Dendritic cell treated with granulocyte-macrophage colony-stimulating factor and Interleukin-4, amounts not matched to agents 40 ng/mL and 50 ng/mL, for 4 days (primary cell): ENCODE results near the gene SLC27A5.
A peak's percentile ranks its signal among the peaks of the same experiment; 100 is the strongest.

Source experiments
- H3K27ac Mint-ChIP-seq: one replicate; pipeline ENCODE4 v1.8.0; 2022; ENCODE audit warnings: mild to moderate bottlenecking, mixed read lengths
- H3K27me3 Mint-ChIP-seq: one replicate; pipeline ENCODE4 v1.8.0; 2022; ENCODE audit warnings: mild to moderate bottlenecking, mixed read lengths
- H3K36me3 Mint-ChIP-seq: one replicate; pipeline ENCODE4 v1.8.0; 2022; ENCODE audit warnings: low read depth, mixed read lengths
- H3K4me1 Mint-ChIP-seq: one replicate; pipeline ENCODE4 v1.8.0; 2022; ENCODE audit warnings: low read depth, mixed read lengths
- H3K4me3 Mint-ChIP-seq: one replicate; pipeline ENCODE4 v1.8.0; 2022; ENCODE audit warnings: mild to moderate bottlenecking, moderate library complexity, mixed read lengths
- H3K9me3 Mint-ChIP-seq: one replicate; pipeline ENCODE4 v1.8.0; 2022; ENCODE audit warnings: mixed read lengths
- intact Hi-C: fragments of 100-400 bp; cut with micrococcal nuclease; formaldehyde crosslinking; loops from one replicate; pipeline ENCODE4 v1.15.0; 2022

The SLC27A5 gene

DNA sequence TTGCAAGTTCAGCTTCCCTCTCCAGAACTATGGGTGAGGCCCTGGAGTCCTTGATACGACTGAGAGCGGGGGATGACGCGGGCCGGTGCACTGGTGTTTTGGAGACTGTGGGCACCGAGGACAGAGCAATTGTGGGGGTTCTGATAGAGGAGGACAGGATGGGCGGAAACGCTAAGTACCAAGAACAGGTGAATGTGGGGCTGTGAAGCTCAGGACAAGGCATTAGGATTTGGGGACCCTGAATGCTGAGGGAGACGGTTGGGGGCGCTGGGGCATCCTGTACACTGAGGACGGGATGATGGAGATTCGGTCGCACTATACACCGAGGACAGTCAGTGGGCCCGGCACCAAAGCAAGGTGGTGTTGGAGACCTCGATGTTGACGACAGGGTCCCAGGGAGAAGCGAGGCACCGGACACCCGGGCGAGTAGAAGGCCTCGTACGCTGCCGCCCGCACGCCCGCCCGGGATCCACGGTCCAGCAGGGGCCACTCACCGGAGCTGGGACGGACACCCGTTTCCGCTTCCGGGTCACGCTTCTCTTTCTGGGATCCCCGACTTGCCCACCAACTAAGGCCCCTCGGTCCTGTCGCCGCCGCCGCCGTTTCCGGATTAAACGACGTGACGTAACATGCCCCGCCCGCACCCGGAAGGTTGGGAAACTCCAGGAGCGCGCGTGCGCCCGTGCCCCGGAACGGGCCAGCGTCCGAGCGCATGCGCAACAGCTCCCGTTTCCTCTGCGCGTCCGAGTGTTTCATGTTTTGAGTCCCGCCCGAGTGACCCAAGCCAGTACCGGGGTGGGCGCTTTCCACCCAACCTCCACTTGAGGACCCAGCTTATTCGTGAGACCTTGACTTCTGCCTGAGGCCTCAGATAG lies 42.9 kb upstream of the SLC27A5 start, which contains the start of gene CHMP2A:
TSS of gene CHMP2A (minus strand) at position 612 of the 875 bp plus-strand sequence. CDS start 893 bp downstream, outside the sequence.
- H3K4me3 Mint-ChIP-seq: peak within 1 kb of the TSS; percentile 94
- intact Hi-C loops: loop anchor here (1.0 kb wide), 1 partner anchor 19 kb away; the partner anchor contains the start of gene MZF1
- H3K27me3 Mint-ChIP-seq: no peaks in the 10 kb centered on the region
- H3K4me1 Mint-ChIP-seq: peaks cover 70% of the 10 kb centered on the region
- H3K9me3 Mint-ChIP-seq: no peaks in the 10 kb centered on the region
- peak within 1 kb of the TSS; percentile 99 for H3K27ac Mint-ChIP-seq
- H3K36me3 Mint-ChIP-seq: peaks cover 98% of the 10 kb centered on the region

DNA sequence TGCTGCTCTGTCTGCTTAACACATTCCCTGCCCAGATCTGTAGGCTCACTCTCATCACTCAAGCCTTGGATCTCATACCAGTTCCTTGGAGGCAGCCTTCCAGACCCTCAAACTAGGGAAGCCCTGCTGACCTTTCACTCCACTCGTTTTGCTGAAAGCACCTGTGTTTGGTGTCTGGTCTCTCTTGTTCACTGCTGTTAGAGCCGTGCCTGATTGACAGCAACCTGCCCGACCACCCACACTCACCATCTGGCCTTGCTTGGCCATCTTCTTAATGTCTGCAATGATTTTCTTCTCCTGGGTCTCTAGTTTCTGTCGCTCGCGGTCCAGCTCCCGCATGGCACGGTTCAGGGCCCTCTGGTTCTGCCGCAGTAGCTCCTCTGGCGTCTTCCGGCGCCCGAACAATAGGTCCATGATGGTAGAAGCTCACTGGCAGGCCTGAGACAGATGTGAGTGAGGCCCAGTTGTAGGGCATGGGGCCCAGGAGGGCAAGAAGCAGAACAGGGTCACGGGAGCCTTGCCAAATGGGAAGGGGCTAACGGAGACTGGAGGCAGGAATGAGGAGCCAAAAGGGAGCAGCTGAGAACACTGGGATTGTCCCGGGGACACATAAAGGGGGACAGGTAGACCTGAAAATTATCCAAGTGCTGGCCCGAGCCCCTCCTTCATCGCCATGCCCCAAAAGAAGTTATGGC lies 42.2 kb upstream of the SLC27A5 start:
- Mint-ChIP-seq H3K4me1 (peaks cover 66% of the 10 kb centered on the region), H3K36me3 (peaks cover 100% of the 10 kb centered on the region), H3K9me3 (no peaks in the 10 kb centered on the region), H3K27me3 (no peaks in the 10 kb centered on the region), H3K27ac (peak overlapping the region; percentile 99), H3K4me3 (peak overlapping the region; percentile 94)
- intact Hi-C loops: no loop called here

DNA sequence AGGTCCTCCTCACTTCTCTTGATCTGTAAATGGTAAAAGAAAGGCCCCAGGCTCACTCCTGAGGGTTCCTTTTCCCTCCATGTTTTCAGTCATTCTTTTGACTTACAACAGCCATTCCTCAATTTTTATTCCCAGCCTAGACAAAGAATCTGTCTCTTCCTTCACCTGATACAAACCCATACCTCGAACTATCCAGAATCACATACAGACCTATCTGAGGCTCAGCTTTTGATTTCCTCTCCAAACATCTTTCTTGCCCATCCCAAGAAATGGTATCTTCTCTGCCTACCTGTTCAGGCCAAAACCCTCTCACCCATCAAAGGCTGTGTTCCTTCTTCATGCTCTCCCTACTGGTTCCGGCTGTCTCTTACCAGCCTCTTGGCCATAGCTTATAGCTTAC lies 40.9 kb upstream of the SLC27A5 start:
- H3K27ac Mint-ChIP-seq: peak overlapping the region; percentile 99
- H3K4me3 Mint-ChIP-seq: no peak overlapping the region
- H3K9me3 Mint-ChIP-seq: no peaks in the 10 kb centered on the region
- H3K27me3 Mint-ChIP-seq: no peaks in the 10 kb centered on the region
- intact Hi-C loops: no loop called here
- H3K36me3 Mint-ChIP-seq: peaks cover 100% of the 10 kb centered on the region
- H3K4me1 Mint-ChIP-seq: peaks cover 70% of the 10 kb centered on the region

DNA sequence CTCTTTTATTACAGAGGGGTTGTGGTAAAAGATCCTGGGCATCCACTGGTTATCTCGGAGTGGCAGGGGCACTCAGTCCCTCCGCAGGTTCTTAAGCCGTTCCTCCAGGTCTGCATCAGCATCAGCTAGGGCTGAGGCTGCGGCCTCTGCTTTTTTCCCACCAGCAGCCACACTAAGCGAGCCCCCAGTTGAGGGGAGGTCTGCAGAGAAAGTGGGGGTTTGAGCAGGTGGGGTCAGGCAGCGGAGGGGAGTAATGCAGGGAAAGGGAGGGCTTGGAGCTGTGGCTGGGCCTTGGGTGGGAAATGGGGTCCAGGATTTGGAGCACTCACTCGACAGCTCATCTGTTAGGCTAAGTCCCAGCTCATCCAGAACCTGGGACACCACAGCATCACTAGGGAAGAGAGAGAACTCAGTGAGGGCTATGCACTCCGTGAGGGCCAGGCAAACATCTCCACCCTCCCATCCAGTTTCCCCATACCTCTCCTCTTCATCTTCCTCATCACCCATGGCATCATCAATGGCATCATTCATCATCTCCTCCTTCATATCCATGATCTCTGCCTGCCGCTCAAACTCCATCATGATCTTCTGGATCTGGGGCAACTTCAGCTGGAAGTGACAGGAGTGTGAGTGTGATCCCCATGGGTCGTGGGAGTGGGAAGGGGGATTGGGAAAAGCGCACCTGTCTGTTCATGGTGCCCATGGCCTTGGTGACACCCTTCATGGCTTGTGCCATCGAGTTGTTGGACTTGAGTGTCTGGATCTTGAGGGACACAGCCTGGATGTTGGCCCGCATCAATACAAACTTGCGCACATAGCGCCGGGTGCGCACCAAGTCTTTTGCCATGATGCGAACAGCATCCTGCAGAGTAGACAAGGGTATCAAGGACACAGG lies 40.0 kb upstream of the SLC27A5 start:
- H3K4me3 Mint-ChIP-seq: no peak overlapping the region

DNA sequence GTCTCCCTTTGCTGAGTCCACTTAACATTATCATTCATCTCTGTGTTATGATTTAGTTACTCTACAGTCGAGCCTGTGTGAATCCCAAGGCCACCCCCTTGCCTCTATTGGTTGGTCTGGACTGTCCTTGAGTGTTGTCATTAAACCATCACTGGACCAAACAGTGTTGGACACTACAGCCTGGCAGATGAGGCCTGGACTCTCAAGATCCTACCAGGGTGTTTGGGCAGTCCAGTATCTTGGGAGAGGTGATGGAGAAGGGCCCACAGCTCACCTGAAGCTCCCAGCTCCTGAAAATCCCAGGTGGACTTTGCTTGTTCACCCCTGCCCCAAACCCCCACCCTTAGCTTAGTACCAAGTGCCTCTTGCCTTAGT lies 39.3 kb upstream of the SLC27A5 start:
- Mint-ChIP-seq H3K4me3 (no peak overlapping the region), H3K4me1 (peaks cover 70% of the 10 kb centered on the region), H3K27ac (no peak overlapping the region)

More for the DNA sequence above, 40.0 kb upstream of the SLC27A5 start:
- H3K4me1 Mint-ChIP-seq: peaks cover 70% of the 10 kb centered on the region
- H3K36me3 Mint-ChIP-seq: peaks cover 98% of the 10 kb centered on the region
- H3K27ac Mint-ChIP-seq: no peak overlapping the region
- H3K27me3 Mint-ChIP-seq: no peaks in the 10 kb centered on the region
- no peaks in the 10 kb centered on the region for H3K9me3 Mint-ChIP-seq
- intact Hi-C loops: no loop called here

DNA sequence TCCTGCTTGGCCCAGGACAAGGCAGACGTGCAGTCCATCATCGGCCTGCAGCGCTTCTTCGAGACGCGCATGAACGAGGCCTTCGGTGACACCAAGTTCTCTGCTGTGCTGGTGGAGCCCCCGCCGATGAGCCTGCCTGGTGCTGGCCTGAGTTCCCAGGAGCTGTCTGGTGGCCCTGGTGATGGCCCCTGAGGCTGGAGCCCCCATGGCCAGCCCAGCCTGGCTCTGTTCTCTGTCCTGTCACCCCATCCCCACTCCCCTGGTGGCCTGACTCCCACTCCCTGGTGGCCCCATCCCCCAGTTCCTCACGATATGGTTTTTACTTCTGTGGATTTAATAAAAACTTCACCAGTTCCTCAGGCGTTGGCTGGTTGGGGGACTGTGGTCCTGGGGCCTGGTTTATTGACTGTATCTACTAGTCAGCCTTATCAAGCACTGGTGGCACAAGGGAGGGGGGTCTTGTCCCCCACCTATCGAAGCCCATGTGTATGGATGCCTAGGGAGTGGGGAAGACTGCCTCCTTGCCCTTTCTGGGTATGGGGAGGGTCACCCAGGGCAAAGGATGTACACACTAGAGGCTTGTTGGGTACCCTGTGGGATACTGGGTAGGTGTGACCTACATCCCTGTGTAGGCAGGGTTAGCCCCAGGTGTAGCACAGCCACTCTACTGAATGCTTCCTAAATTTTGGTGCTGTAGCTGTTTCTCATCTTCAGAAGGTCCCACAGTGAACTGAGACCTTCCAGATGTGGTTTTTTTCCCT lies 38.8 kb upstream of the SLC27A5 start:
- intact Hi-C loops: no loop called here
- Mint-ChIP-seq H3K4me1 (peaks cover 70% of the 10 kb centered on the region), H3K27me3 (no peaks in the 10 kb centered on the region), H3K27ac (no peak overlapping the region), H3K36me3 (peaks cover 98% of the 10 kb centered on the region), H3K9me3 (no peaks in the 10 kb centered on the region), H3K4me3 (no peak overlapping the region)

More for the DNA sequence above, 39.3 kb upstream of the SLC27A5 start:
- Mint-ChIP-seq H3K9me3 (no peaks in the 10 kb centered on the region), H3K27me3 (no peaks in the 10 kb centered on the region), H3K36me3 (peaks cover 98% of the 10 kb centered on the region)
- intact Hi-C loops: no loop called here

DNA sequence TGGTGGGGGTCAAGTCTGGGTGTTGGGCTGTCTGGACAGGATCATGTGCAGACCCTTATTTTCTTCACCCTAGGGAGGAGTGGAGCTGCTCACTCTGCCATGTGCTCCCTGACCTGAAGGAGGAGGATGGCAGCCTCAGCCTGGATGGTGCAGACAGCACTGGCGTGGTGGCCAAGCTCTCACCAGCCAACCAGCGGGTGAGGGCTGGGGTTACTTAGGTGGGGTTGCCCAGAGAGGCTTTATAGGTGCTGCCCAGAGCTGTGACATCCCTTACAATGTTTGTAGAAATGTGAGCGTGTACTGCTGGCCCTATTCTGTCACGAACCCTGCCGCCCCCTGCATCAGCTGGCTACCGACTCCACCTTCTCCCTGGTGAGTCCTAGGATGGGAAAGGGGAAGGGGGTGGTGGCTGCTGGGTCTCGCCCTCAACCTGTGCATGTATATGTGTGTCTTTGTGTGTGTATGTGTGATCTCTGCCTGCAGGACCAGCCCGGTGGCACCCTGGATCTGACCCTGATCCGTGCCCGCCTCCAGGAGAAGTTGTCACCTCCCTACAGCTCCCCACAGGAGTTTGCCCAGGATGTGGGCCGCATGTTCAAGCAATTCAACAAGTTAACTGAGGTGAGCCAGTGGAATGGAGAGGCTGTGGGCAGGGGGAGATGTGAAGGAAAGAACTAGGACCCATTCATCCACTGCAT lies 38.0 kb upstream of the SLC27A5 start:
- H3K27me3 Mint-ChIP-seq: no peaks in the 10 kb centered on the region
- peaks cover 98% of the 10 kb centered on the region for H3K36me3 Mint-ChIP-seq
- no peak overlapping the region for H3K4me3 Mint-ChIP-seq
- peaks cover 67% of the 10 kb centered on the region for H3K4me1 Mint-ChIP-seq
- no peak overlapping the region for H3K27ac Mint-ChIP-seq
- no peaks in the 10 kb centered on the region for H3K9me3 Mint-ChIP-seq
- intact Hi-C loops: no loop called here

DNA sequence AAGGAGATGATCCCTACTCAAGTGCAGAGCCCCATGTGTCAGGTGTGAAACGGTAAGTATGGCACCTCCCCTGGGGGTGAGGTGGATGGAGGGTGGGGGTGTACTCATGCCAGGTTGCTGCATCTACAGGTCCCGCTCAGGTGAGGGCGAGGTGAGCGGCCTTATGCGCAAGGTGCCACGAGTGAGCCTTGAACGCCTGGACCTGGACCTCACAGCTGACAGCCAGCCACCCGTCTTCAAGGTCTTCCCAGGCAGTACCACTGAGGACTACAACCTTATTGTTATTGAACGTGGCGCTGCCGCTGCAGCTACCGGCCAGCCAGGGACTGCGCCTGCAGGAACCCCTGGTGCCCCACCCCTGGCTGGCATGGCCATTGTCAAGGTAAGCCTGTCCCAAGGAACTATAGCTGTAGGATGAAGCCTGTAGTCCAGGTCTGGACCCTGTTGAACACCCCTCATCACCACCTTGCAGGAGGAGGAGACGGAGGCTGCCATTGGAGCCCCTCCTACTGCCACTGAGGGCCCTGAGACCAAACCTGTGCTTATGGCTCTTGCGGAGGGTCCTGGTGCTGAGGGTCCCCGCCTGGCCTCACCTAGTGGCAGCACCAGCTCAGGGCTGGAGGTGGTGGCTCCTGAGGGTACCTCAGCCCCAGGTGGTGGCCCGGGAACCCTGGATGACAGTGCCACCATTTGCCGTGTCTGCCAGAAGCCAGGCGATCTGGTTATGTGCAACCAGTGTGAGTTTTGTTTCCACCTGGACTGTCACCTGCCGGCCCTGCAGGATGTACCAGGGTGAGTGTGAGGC lies 37.3 kb upstream of the SLC27A5 start:
- intact Hi-C loops: no loop called here
- Mint-ChIP-seq H3K4me3 (no peak overlapping the region), H3K4me1 (peaks cover 61% of the 10 kb centered on the region), H3K27ac (no peak overlapping the region), H3K9me3 (no peaks in the 10 kb centered on the region), H3K36me3 (peaks cover 97% of the 10 kb centered on the region), H3K27me3 (no peaks in the 10 kb centered on the region)

DNA sequence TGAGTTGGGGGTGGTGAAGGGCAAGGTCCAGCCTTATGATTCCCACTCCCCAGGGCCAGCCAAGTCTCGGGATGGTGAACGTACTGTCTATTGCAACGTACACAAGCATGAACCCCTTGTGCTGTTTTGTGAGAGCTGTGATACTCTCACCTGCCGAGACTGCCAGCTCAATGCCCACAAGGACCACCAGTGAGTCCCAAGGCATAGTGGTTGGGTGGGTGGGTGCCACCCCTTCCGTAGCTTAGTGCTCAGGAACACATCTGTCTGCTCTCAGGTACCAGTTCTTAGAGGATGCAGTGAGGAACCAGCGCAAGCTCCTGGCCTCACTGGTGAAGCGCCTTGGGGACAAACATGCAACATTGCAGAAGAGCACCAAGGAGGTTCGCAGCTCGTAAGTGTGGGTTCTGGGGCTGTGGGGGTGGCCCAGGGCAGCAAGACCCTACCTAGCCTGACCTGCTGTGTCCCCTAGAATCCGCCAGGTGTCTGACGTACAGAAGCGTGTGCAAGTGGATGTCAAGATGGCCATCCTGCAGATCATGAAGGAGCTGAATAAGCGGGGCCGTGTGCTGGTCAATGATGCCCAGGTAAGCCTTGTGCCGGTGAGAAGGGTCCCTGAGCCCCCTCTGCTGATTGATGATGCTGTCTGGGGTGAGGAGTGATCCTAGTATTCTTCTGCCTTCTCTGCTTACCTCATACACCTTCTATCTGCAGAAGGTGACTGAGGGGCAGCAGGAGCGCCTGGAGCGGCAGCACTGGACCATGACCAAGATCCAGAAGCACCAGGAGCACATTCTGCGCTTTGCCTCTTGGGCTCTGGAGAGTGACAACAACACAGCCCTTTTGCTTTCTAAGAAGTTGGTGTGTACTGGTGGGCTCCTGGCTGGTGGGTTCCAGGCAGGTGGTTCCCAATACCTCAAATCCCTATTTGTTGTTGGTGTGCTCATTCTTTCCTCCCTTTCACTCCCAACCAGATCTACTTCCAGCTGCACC lies 35.8 kb upstream of the SLC27A5 start:
- Mint-ChIP-seq H3K4me3 (no peak overlapping the region), H3K9me3 (no peaks in the 10 kb centered on the region), H3K4me1 (peaks cover 53% of the 10 kb centered on the region), H3K27ac (no peak overlapping the region), H3K27me3 (no peaks in the 10 kb centered on the region), H3K36me3 (peaks cover 83% of the 10 kb centered on the region)
- intact Hi-C loops: no loop called here

DNA sequence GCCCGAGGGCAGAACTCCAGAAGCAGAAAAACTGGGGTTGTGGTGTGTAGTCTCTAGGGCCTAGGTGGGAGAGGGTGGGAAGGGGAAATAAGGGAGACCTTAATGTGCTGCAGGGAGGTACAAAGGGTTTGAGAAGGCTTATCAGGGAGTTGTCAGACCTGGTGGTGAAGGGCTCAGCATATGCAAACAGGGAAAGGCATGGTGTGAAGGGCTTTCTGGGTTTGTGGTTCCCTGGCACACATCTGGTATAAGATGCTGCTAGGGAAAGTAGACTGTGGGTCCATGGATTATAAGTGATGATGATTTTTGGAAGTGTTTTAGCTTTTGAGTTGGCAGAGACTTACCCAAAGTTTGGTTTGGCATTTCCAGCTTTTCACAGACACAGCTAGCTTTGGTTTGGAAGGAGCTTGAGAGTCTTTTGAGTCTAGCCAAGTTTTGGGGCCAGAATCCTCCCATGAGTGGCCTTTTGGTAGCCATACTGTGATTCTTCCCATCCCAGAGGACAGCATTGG lies 34.3 kb upstream of the SLC27A5 start:
- Mint-ChIP-seq H3K4me3 (peak overlapping the region; percentile 88), H3K9me3 (no peaks in the 10 kb centered on the region), H3K27me3 (no peaks in the 10 kb centered on the region), H3K4me1 (peaks cover 46% of the 10 kb centered on the region), H3K36me3 (peaks cover 68% of the 10 kb centered on the region), H3K27ac (peak overlapping the region; percentile 95)
- intact Hi-C loops: no loop called here
